GM12891 (cell line): ENCODE measurements around the gene FZD10.

ENCODE experiments used
- PAX5 ChIP-seq: IDR thresholded peaks from 2 replicates; pipeline ENCODE4 v1.6.1; 2011; ENCODE audit warnings: low read length, moderate library complexity, mild to moderate bottlenecking; ENCODE audit not compliant: insufficient read depth, severe bottlenecking
- POLR2A ChIP-seq: IDR thresholded peaks from 2 replicates; pipeline ENCODE4 v1.6.1; 2011; ENCODE audit warnings: low read depth, low read length, control low read depth
- POLR2AphosphoS5 ChIP-seq: IDR thresholded peaks from 2 replicates; pipeline ENCODE4 v1.6.1; 2011; ENCODE audit warnings: low read depth, low read length, control low read depth

- no peak for TF ChIP-seq POLR2A
- TF ChIP-seq POLR2AphosphoS5: no peak
- no peak for TF ChIP-seq PAX5
Measured at GRCh38 chr12:130195776-130196175, 33.5 kb downstream of the FZD10 start.
